HL-60/S4 treated with phorbol 12-myristate 13-acetate at 8.2 ng/mL for 4 days and 3 days (cell line): ENCODE results near the gene SH3RF1.
"Not testable (repeated sequence)": the region's sequence is repeated elsewhere in the genome, so short reads cannot be mapped to it uniquely, and the experiment has no call there.

Source experiments
- in situ Hi-C: fragments of 300-500 bp; cut with MboI; formaldehyde crosslinking; loops from 2 replicates; pipeline ENCODE4 v1.15.0; 2022; ENCODE audit warnings: low sequenced_read_pairs

Gene SH3RF1

DNA sequence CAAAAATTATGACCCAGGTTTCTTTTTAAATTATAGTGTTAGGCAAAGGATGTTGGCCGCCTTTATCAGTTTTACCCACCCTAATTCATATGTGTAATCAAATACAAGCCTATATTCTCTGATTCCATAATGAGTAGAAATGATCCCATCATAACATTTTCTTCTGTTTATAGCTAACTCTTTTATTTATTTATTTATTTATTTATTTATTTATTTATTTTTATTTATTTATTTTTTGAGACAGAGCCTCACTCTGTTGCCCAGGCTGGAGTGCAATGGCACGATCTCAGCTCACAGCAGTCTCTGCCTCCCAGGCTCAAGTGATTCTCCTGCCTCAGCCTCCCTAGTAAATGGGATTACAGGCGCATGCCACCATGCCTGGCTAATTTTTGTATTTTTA, 7.1 kb upstream of the SH3RF1 start:
- in situ Hi-C loops = not testable (repeated sequence)

DNA sequence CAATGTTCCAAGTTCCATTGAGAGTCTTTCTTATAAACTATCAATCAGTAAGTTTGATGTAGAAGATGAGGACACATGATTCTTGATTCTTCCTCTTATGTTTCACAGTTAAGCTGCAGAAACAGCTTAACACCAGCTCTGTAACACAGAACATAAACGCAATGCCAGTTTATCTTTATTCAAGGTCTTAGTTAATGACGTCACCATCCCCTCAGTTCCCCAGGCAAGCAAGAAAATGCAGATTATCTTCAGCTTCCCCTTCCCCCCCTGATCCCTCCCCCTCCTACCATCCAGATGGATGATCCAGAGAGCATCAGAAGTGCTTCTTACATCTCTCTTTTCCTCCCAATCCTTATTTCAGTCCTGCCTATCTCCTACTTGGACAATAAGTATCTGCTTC, 4.4 kb upstream of the SH3RF1 start:
- in situ Hi-C loops = no loop called here

DNA sequence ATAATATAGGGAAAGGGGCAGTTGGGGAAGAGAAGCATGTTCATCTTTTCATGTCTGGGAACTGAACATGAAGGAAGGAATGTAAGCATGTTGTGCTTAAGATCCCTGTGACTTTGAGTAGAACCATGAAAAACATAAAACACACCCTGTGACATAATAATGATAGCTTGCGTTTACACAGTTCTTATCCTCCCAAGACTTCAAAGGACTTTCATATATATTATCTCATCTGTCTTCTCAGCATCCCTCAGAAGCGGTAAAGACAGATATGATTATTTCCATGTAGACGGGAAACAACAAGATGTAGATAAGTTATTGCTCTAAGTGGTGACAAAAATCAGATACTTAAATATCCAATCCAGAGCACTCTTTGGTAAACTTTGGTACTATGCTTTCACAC, 3.3 kb upstream of the SH3RF1 start:
- in situ Hi-C loops = no loop called here

DNA sequence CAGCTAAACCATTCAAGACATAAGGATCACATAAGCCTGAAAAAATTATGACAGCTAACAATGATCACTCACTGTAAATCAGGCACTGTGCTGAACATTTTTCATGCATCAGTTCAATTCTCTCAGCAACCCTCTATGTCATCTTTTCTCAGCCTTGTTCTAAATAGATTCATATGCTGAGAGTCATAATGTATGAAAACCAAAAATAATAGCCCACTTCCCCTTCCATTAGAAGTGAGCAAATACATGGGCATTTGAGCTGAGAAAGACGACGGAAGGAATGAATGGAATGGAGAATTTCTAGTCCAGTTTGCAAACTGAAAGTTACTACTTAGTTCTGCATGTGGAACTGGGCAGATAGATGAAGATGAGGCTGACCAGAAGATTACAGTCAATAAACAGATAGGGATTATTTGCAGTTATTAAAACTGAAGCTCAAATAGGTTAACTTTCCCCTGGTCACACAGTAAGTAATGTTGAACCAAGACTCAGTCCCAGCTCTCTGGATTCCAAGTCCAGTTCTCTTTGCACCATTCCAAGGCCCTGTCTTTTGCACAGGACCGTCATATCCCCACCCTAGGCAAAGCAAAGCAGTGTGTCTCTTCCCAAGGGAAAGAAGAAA, 1.6 kb upstream of the SH3RF1 start:
- in situ Hi-C loops = no loop called here

DNA sequence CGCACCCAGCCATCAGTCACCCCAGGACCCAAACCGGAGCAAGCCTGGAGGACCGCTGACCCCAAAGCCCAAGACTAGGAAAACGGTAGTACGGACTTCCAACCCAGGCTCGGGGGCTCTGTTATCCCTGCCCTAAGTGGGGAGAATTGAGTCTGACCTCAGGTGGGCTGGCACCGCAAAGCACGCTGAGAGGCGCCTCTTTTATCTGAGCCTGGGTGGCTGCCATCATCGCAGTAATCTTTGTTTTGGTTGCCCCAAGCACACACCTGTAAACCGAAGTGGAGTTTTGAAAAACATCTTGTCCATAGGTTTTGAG, 894 bp upstream of the SH3RF1 start:
- in situ Hi-C loops = no loop called here

DNA sequence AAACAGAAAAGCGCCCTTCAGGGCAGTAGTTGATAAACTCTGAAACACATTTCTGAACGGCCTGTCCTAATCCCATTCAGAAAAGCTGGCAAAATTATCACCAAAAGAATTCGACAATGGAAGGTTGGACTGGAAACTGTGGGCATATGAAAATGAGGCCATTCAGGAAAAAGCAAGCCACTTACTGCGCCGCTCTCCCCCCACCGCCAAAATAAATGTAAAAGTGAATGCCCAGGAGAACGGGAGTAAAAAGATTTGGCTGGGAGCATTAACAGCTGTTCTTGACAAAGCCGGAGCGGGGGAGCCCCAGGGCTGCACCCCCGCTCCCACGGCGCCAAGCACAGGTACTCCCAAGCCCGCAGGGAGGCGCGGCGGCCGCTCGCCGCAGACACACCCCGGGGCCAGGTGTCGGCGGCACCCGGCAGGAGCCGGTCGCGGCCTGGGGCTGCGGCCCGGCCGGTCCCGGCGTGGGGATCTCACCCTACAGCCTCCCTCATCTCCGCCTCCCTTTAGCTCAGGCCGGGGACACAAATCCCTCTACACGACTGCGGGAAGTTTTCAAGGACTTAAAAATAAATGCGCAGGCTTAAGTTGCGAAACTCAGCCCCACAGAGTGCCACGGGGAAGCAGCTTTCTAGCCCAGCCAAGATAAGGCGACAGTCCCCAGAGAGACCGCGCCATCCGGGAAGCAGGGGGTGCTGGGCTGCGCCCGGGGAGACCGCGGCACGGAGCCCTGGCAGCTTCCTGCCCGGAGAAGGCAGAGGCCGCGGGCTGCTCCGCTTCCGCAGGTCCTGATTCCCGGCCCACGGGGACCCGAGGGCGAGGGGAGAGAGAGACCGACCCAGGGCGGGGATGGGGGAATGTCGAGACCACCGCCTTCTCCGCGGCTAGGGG, 593 bp downstream of the SH3RF1 start:
- in situ Hi-C loops = no loop called here

DNA sequence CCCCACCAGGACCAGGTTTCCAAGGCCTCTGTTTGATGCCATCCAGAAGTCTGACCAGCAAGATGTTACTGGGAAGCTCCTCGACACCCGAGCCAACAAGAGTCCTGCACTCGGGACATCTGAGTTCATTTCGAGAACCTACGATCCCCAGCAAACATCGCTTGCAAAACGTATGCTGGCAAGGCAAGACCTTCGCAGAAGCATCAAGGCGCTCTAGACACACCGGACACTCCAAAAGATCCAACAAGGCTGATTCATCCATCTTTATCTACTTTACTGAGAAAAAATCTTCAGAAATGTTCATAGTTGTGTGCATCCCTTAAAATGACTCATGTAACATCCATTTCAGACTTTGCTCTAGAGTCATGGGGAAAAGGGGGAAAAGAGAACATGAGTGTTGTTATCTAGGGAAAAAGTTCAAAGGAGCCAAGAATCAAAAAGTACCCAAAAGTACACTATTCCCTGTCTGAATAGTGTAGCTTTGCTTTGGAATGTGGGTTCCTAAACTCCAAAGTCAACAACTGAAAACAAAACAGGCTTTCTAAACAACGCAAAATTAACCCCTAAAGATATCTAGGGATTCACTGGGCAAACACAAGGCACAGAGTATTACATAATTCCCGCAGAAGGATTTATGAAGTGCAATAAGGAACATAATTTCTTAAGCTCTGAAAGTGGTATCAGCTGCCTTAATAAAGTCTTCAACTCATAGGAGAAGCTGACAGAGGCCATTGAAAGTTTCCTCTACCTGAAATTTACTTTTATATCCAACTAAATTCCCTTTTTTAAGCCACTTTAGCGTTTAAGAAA, 1.6 kb downstream of the SH3RF1 start:
- in situ Hi-C loops = no loop called here

DNA sequence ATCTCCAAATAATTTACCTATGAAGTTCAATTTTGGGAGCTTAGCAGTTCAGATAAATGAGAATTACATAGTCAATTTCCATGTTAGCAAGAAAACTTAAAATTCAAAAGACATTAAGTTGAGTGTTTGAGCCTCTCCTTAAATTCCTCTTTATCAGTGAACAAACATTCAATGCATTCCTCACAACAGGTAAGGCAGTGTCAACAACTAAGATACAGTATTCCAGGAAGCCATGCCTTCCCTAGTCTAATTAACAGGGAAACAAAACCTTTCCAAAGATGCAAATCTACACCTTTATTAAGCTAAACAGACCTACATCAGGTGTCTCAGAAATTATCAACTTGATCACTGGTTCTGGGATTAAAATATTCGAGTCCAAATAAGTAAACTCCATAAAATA, 3.7 kb downstream of the SH3RF1 start:
- in situ Hi-C loops = no loop called here

DNA sequence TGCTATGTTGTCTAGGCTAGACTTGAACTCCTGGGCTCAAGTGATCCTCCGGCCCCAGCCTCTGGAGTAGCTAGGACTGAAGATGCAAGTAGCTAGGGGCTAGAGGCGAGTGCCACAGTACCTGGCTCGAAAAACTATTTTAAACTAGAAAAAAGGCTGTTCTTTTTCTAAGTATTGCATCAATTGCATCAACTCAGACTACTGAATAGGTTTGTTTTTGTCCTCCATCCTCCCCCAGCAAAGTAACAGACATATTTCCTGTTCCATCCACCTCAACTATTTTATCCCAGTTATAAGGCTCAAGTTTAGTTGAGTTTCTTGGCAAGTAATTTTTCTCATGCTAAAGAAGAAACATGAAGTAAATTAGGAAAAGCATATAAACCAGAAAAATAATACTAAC, 4.1 kb downstream of the SH3RF1 start:
- in situ Hi-C loops = no loop called here

DNA sequence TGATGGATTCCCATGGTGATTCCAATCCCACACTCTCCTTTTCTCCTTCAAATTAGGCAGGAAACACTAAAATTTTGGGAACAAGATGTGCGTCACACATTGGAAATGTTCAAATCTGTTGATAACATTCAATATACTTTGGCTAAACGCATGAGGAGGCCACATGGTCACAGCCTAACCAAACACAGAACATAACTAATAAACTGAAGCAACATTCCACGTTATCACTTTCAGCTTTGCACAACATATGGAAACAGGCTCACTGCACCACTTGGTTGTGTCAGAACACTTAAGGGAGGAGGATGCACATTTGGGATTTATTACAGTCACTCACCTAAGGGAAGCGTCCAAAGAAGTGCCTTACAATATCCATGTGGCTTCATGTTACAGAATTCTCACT, 4.7 kb downstream of the SH3RF1 start:
- in situ Hi-C loops = no loop called here

DNA sequence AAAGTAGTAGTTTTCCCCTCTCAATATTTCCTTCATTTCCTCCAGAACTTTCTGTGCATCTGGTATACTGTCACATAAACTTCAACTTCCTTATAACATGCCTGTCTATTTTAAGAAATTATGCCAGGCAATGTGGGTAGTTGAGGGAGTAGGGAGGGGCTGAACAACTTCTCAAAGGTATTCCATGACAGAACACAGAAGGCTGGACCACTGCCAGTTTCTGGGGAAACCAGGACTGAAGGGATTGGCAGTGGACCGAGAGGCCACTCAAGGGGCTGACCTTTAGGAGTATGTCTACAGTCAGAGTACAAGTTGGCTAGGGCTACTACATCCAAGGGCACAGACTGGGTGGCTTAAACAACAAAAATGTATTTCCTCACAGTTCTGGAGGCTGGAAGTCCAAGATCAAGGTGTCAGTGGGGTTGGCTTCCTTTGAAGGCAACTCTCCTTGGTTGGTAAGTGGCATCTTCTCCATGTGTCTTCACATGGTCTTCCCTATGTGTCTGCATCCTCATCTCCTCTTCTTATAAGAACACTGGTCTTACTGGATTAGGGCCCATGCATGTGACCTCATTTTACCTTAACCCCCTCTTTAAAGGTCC, 6.9 kb downstream of the SH3RF1 start:
- in situ Hi-C loops = no loop called here

DNA sequence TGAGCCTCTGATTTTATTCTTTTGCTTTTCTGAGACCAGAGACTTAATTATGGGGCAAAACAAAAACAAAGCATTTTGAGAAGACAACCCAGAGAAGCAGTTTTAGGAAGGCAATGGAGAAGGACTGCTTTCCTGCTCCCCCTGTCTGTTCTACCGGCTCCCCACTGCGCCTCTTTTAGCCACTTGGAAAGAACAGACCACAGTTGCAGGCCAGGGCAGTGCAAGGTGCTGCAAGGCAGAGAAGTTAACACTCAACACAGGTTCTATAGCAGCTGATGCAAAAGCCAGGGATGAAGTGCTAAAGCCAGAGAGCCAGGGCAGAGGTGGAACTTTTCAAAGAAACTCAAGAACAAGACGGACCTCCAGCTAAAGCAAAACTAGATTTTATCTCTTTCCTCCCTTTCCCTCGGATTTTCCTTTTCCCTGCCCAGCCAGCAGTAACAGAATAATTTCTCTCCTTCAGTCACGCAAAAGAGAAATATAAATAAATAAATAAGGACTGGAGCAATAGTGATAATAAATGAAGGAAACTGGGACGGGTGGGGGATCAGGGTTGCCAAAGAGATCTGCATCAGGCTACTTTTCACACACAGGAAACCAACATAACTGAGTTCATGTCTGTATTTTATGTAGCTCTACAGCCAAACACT, 10.4 kb downstream of the SH3RF1 start:
- in situ Hi-C loops = no loop called here

DNA sequence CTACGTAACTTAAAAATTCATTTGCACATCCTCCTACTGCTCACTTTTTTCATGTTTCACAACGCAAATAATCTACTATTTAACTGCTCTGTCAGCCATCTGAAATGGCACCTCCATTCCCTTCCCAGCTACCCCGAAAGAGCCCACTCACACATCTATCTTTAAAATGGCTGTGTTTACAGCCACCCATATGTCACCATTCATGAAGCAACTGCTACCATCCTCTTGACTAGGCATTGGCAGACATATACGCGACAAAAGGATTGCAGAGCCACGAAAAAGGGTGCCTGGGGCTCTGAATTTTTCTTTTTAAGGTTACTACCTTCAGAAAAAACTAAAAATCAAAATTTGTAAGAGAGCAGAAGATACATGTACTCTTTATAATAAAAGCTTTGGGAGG, 11.5 kb downstream of the SH3RF1 start:
- in situ Hi-C loops = no loop called here

DNA sequence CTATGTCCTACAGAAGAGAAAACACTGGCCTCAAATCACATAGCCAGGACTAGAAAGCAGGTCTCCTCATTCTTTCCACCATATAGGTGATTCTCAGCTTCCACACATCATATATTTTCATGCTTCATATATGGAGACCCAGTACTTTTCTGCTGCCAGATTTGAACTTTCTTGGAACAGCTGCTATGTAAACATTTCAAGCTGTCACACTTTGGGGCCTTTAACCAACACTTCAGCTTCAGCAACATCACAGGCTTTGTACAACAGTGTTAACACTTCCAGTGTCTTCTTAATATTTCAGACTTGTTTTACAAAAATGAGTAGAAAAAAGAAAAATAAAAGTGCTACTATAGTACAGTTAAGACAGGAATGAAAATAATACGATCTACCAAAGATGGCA, 12.6 kb downstream of the SH3RF1 start:
- in situ Hi-C loops = no loop called here

DNA sequence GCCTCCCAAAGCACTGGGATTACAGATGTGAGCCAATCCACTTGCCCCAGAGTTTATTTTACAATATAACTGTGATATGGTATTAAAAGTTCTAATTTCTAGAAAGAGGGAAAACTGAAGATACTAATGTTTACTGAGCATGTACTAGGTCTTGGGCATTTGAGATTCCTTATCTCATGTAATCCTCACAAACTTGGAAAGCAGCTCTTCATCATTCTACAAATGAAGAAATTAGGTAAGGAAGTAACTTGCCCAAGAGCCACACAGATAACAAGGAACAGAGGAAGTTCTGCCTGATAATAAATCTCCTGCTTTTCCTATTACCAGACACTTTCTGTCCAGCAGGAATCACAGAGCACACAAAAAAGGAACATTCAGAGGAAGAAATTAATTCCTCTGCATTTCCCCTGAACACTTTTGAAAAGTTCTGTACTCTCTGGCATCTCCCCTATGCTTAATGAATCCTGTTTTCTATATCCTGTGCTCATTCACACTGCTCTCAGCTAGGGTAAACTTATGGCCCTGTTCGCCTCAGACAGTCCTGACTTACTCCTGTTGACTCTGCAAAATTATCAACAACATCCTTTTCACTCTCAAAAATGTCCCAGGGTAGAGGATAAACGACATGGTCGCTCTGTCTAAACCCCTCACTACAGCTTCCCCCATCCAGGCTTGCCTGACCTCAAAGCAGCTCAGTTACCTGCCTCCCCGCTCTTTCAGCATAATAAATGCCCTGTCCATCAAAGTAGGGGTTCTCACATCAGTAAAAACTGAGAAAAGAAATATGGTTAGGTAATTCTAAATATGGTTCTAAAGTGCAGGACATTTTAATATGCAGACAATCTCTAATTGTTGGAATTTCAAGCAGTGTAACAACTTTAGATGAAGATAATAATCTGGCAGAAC, 13.6 kb downstream of the SH3RF1 start:
- in situ Hi-C loops = no loop called here

DNA sequence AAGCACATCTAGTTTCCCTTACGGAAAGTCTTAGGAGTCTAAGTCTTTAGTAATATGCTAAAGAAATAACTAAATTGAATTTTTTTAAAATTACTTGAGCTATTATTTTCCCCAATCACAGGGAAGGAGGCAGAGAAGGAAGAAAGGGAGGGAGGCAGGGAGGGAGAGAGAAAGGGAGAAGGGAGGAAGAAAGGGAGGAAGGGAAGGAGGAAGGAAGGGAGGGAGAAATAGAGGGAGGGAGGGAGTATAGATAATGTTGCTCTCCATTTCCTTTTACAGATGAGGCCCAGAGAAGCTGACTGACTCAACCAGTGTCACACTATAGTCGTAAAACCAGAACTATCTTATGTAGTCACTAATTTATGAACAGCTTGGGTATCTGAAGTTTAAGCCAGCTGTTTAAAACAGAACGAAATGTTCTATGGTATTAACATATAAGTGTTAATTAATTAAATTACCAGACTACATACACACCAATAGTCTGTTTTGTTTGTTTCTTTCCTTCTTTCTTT, 14.6 kb downstream of the SH3RF1 start:
- in situ Hi-C loops = no loop called here

DNA sequence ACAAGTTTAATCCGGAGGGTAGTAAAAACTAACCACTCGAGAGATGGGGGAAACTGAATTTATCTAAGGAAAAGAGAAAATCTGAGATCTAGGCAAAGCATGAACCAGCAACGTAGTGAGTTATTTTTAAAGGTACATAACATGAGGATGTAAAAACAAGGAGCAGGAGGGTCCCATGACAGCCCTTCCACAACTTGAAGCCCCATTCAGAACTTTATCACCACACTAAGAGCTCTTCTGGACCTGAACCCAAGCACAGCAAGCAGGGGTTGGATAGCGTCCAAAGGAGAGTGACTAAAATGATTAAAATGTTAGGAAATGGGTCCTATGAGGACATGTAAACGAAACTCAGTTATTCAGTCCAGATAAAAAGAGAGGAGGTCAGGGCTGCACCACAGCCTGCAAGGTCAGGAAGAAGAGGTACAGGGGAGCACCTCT, 16.2 kb downstream of the SH3RF1 start:
- in situ Hi-C loops = no loop called here

DNA sequence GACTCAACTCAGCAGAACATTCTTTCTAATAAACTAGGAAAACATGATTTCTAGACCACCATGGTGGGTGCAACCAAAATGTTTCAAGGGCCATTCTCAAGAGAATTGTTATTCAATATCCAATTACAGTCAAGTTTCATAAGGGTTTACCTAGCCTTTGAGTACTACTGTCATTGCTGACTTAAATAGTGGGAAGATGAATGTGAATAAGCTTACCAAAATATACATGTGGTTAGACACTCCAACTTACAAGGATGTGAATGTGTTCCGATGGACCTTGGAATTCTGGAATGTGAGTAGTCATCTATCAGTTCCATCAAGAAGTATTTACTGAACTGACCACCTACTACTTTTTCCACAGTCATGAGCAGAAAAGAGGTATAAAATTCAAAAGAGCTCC, 16.9 kb downstream of the SH3RF1 start:
- in situ Hi-C loops = no loop called here

DNA sequence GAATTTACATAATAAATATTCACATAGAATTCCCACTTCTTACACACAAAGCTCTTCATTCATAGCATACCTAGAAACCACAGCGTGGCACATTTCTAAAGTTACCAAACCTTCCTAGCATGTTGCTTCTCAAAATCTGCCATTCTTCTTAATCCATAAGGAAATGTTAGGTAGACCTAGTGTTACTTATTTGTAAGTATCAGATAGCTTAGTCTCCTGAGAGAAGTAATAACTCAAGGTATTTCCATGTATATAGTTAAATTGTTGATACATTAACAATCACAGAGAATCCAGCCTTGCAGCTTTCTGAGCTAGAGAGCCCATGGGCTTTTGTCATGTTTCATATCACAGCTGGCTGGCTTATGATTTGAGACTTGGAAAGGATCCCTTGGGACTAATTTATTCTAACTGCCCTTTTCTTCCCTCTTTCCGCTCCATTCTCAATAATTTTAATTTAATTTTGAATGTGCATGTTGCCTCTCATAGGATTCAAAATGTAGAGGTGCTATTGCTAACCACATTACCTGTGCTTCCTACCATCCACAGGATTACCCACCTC, 17.6 kb downstream of the SH3RF1 start:
- in situ Hi-C loops = no loop called here
